Mesendoderm (in vitro differentiated cells): ENCODE measurements around the gene HNRNPR.

Experiments used
- DNase-seq: peaks from one replicate; pipeline ENCODE4 v3.0.0; 2013
- H2AK5ac ChIP-seq: 2 replicates; pipeline ENCODE4 v1.6.1; 2013; ENCODE audit warnings: low read length, inconsistent platforms
- H2BK120ac ChIP-seq: 2 replicates; pipeline ENCODE4 v1.6.1; 2013; ENCODE audit warnings: low read depth, mild to moderate bottlenecking, low read length, moderate library complexity, mixed read lengths
- H2BK15ac ChIP-seq: replicated peaks from 2 replicates; pipeline ENCODE4 v1.6.1; 2013; ENCODE audit warnings: low read depth, mild to moderate bottlenecking, moderate library complexity
- H2BK5ac ChIP-seq: 2 replicates; pipeline ENCODE4 v1.6.1; 2013; ENCODE audit warnings: low read length, inconsistent platforms
- H3K18ac ChIP-seq: 2 replicates; pipeline ENCODE4 v1.6.1; 2013; ENCODE audit warnings: mild to moderate bottlenecking, low read length, mixed read lengths
- H3K23ac ChIP-seq: one replicate; pipeline ENCODE4 v1.6.1; 2013; ENCODE audit warnings: low read length
- H3K27ac ChIP-seq: 2 replicates; pipeline ENCODE4 v1.5.1; 2013; ENCODE audit warnings: low read depth, mild to moderate bottlenecking, inconsistent platforms, low read length, moderate library complexity
- H3K27me3 ChIP-seq: 2 replicates; pipeline ENCODE4 v1.6.1; 2013; ENCODE audit warnings: low read length, control low read depth, mild to moderate bottlenecking, inconsistent platforms; ENCODE audit not compliant: insufficient read depth, poor library complexity
- H3K36me3 ChIP-seq: 2 replicates; pipeline ENCODE4 v1.6.1; 2013; ENCODE audit warnings: low read length, inconsistent platforms; ENCODE audit not compliant: control insufficient read depth, insufficient read depth
- H3K4ac ChIP-seq: one replicate; pipeline ENCODE4 v1.6.1; 2013; ENCODE audit warnings: low read depth, mild to moderate bottlenecking, low read length, moderate library complexity
- H3K4me1 ChIP-seq: 2 replicates; pipeline ENCODE4 v1.6.1; 2013; ENCODE audit warnings: low read depth, low read length, inconsistent platforms; ENCODE audit not compliant: control insufficient read depth
- H3K4me2 ChIP-seq: 2 replicates; pipeline ENCODE4 v1.6.1; 2013; ENCODE audit warnings: low read length
- H3K4me3 ChIP-seq: 2 replicates; pipeline ENCODE4 v1.5.1; 2013; ENCODE audit warnings: mild to moderate bottlenecking, low read length
- H3K56ac ChIP-seq: one replicate; pipeline ENCODE4 v1.6.1; 2013; ENCODE audit warnings: low read length
- H3K79me1 ChIP-seq: 2 replicates; pipeline ENCODE4 v1.6.1; 2013; ENCODE audit warnings: low read length, inconsistent platforms
- H3K79me2 ChIP-seq: 2 replicates; pipeline ENCODE4 v1.6.1; 2013; ENCODE audit warnings: mild to moderate bottlenecking, low read length; ENCODE audit not compliant: control insufficient read depth, insufficient read depth
- H3K9ac ChIP-seq: 2 replicates; pipeline ENCODE4 v1.6.1; 2013; ENCODE audit warnings: low read length, inconsistent platforms
- H4K5ac ChIP-seq: one replicate; pipeline ENCODE4 v1.6.1; 2013; ENCODE audit warnings: low read length
- H4K8ac ChIP-seq: one replicate; pipeline ENCODE4 v1.6.1; 2013; ENCODE audit warnings: low read depth, mild to moderate bottlenecking, control low read depth, low read length, moderate library complexity
- WGBS: extraction: QIAGEN DNeasy Blood & Tissue Kit; methylation state at CpG from one replicate; pipeline ENCODE4 v1.1.7; 2013; ENCODE audit warnings: low lambda C conversion rate, missing lambda C conversion rate; ENCODE audit not compliant: insufficient coverage; ENCODE audit errors: extremely low coverage; 5-methylcytosine and 5-hydroxymethylcytosine counted together

Gene HNRNPR

DNA sequence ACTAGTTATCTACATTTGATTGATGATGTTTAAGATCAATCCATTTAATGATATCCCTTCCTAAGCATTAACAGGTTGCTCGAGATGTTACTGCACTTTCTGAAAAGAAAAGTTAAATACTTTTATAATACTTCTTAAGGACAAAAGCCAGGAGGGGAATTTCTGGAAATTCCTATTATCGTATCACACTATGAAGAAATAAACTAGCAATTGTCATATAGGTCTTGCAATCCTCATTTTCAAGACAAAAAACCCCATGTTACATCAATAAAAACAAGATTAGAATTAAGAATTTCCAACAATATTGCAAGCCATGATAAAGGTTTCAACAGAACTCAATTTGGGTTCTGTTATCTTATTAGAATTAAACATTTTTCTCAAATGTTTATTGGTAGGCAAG is 47.2 kb downstream of the HNRNPR start:
- Histone ChIP-seq H2BK120ac (no peak overlapping the region), H2BK15ac (no peak overlapping the region), H3K27ac (no peak overlapping the region), H3K56ac (no peak overlapping the region), H3K79me1 (no peaks in the 10 kb centered on the region), H3K79me2 (no peaks in the 10 kb centered on the region), H4K5ac (no peak overlapping the region), H3K4ac (no peak overlapping the region), H2AK5ac (no peak overlapping the region), H3K18ac (no peak overlapping the region), H3K4me3 (no peak overlapping the region), H3K4me1 (no peaks in the 10 kb centered on the region), H3K27me3 (no peaks in the 10 kb centered on the region), H3K23ac (no peak overlapping the region), H3K9ac (no peak overlapping the region), H2BK5ac (no peak overlapping the region), H4K8ac (no peak overlapping the region), H3K4me2 (no peak overlapping the region), H3K36me3 (peaks cover 1% of the 10 kb centered on the region)
- DNase-seq: no peak
- no CpG with 5 or more reads among the region's 2 CpGs for WGBS

DNA sequence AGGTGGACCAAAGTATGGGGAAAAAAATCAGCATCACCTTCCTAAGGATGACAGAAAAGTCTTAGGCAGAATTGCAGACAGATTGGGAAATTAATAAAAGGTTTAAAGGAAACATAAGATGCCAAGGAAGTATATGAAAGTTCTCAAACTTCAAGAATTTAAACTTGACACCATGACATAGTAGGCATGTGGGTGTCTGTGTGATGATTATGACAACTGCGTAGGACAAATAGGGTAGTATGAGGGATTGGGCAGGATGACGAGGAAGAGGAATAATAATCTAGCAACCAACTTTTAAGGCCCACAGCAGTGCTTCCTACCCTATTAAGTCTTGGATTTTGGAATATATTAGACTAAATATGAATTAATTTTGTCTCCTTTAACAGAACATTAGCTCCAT is 52.4 kb downstream of the HNRNPR start:
- no peak overlapping the region for H3K4ac ChIP-seq
- H4K8ac ChIP-seq: no peak overlapping the region
- H3K23ac ChIP-seq: no peak overlapping the region
- no peaks in the 10 kb centered on the region for H3K4me1 ChIP-seq
- H3K36me3 ChIP-seq: no peaks in the 10 kb centered on the region
- H3K79me1 ChIP-seq: no peaks in the 10 kb centered on the region
- no peak overlapping the region for H4K5ac ChIP-seq
- H2AK5ac ChIP-seq: no peak overlapping the region
- no peak overlapping the region for H3K18ac ChIP-seq
- no peak overlapping the region for H2BK120ac ChIP-seq
- H3K27ac ChIP-seq: no peak overlapping the region
- H3K56ac ChIP-seq: no peak overlapping the region
- H3K27me3 ChIP-seq: no peaks in the 10 kb centered on the region
- no peak overlapping the region for H3K9ac ChIP-seq
- no peak overlapping the region for H2BK5ac ChIP-seq
- DNase-seq: no peak
- H2BK15ac ChIP-seq: no peak overlapping the region
- no peaks in the 10 kb centered on the region for H3K79me2 ChIP-seq
- no CpG with 5 or more reads among the region's 2 CpGs for WGBS
- H3K4me2 ChIP-seq: no peak overlapping the region
- H3K4me3 ChIP-seq: no peak overlapping the region

DNA sequence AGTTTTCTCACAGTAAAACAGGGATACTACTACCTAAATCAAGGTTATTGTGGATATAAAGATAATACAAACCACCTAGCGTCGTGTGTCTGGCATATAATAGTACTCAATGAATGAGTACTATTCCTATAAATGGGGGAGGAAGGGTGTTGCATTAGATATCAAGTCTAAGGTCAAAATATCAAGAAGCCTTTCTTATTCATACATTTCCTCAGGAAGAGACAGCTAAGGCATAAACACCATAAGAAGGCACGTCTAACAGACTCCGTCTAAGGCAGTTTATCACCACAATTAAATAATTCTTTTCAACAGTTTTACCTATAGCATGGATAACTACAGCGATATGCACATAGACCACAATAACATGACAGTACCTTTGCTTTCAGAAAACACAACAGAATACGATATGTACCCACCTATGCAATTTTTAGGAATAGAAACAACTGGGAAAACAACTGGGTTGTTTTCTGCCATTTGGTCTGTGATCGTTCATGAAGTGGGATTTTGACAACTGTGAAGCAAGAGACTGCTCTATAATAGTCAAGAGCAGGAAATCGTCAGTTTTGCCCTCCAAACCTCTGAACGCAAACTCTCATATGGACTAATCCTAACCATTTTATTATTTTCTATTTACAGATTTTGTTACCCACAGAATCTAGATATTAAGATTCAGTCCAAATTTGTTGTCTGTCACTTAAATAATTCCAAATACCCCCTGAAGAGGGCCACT is 53.1 kb downstream of the HNRNPR start:
- Histone ChIP-seq H3K36me3 (peaks cover under 1% of the 10 kb centered on the region), H3K23ac (no peak overlapping the region), H3K9ac (no peak overlapping the region), H3K4me1 (no peaks in the 10 kb centered on the region), H3K4ac (no peak overlapping the region), H3K4me2 (no peak overlapping the region), H2BK120ac (no peak overlapping the region), H4K5ac (no peak overlapping the region), H3K27ac (no peak overlapping the region), H2BK5ac (no peak overlapping the region), H2AK5ac (no peak overlapping the region), H3K4me3 (no peak overlapping the region), H3K56ac (no peak overlapping the region), H4K8ac (no peak overlapping the region), H3K27me3 (no peaks in the 10 kb centered on the region), H3K18ac (no peak overlapping the region), H2BK15ac (no peak overlapping the region), H3K79me1 (no peaks in the 10 kb centered on the region), H3K79me2 (no peaks in the 10 kb centered on the region)
- DNase-seq: no peak
- no CpG with 5 or more reads among the region's 9 CpGs for WGBS

DNA sequence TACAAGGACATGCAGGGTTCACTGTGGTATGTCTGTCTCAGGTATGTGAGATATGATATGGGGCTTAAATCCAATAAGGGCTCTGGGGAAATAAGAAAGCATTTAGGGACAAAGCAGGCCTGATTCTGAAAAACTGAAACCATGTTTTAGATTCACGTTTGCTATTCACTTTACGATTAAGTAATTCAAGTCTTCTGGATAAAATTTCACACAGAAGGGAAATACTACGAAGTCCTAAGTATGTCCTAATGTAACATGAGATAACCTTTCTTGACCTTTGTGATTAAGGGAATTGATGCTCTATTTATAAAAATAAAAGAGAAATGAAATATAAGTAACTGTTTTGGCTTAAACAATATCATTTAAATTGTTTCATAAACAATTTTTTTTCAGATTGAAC is 55.4 kb downstream of the HNRNPR start:
- Histone ChIP-seq H3K4ac (no peak overlapping the region), H2BK120ac (no peak overlapping the region), H3K18ac (no peak overlapping the region), H3K36me3 (peaks cover 3% of the 10 kb centered on the region), H3K4me2 (no peak overlapping the region), H2AK5ac (no peak overlapping the region), H3K9ac (no peak overlapping the region), H4K8ac (no peak overlapping the region), H3K79me2 (no peaks in the 10 kb centered on the region), H2BK15ac (no peak overlapping the region), H3K23ac (no peak overlapping the region), H3K27ac (no peak overlapping the region), H2BK5ac (no peak overlapping the region), H4K5ac (no peak overlapping the region), H3K79me1 (no peaks in the 10 kb centered on the region), H3K27me3 (no peaks in the 10 kb centered on the region), H3K56ac (no peak overlapping the region), H3K4me3 (no peak overlapping the region), H3K4me1 (no peaks in the 10 kb centered on the region)
- WGBS: no CpG with 5 or more reads among the region's 3 CpGs
- DNase-seq: no peak

DNA sequence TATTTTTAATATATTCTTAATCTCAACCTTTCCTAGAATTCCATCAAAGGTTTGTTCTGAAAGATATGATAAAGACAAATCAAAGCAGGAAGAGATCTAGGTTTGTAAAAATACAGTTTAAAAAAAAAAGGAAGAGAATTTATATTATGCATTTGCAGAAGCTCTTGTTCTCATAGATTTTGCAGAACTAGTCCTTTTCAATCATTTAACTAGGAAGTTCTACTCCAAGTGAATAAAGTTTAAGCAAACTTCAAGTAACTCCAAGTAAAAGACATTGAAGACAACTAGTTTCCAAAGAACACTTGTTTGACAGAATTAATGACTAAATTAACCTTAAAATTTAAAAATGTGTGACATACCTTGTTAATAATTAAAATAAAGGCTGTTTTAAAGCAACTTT is 55.9 kb downstream of the HNRNPR start:
- Histone ChIP-seq H3K4ac (no peak overlapping the region), H3K27ac (no peak overlapping the region), H3K36me3 (peaks cover 3% of the 10 kb centered on the region), H3K4me1 (no peaks in the 10 kb centered on the region), H3K4me3 (no peak overlapping the region), H3K23ac (no peak overlapping the region), H2BK5ac (no peak overlapping the region), H2AK5ac (no peak overlapping the region), H3K79me1 (no peaks in the 10 kb centered on the region), H2BK15ac (no peak overlapping the region), H4K8ac (no peak overlapping the region), H3K4me2 (no peak overlapping the region), H3K9ac (no peak overlapping the region), H2BK120ac (no peak overlapping the region), H3K27me3 (no peaks in the 10 kb centered on the region), H4K5ac (no peak overlapping the region), H3K56ac (no peak overlapping the region), H3K79me2 (no peaks in the 10 kb centered on the region), H3K18ac (no peak overlapping the region)
- no peak for DNase-seq

DNA sequence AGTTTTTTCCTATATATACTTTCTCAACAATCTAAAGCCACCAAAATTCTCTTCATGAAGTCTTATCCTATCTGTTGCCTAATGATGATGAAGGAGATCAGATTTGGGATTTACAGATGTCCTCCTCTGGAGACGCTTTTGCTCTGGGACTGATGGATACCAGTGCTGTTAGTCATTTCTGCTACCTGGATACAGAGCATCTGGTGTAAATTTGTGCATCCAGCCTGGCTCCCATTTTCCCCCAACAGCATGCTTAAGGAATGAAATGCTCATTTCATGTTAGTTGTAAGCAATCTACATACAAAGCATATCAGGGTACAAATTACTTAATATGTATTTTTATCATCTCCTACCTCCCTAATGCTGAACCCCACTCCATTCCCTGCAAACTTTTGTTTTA is 57.7 kb downstream of the HNRNPR start:
- Histone ChIP-seq H3K27ac (no peak overlapping the region), H4K5ac (no peak overlapping the region), H2BK120ac (no peak overlapping the region), H3K23ac (no peak overlapping the region), H2BK15ac (no peak overlapping the region), H3K79me2 (no peaks in the 10 kb centered on the region), H3K4ac (no peak overlapping the region), H2AK5ac (no peak overlapping the region), H3K4me2 (no peak overlapping the region), H3K27me3 (no peaks in the 10 kb centered on the region), H4K8ac (no peak overlapping the region), H3K56ac (no peak overlapping the region), H3K79me1 (no peaks in the 10 kb centered on the region), H3K4me1 (no peaks in the 10 kb centered on the region), H2BK5ac (no peak overlapping the region), H3K36me3 (peaks cover 6% of the 10 kb centered on the region), H3K4me3 (no peak overlapping the region), H3K18ac (no peak overlapping the region), H3K9ac (no peak overlapping the region)
- no peak for DNase-seq
- no CpG with 5 or more reads among the region's 1 CpG for WGBS
